Astrocyte (in vitro differentiated cells and primary cell): ENCODE results near the gene PCDHGB2. TPM values are rescaled to one million over a fixed set of nuclear protein-coding genes. Genes with fewer than 3 reads are reported as not detected.

Experiments
- DNase-seq: peaks from one replicate; pipeline ENCODE4 v3.0.0-alpha.2; 2010; ENCODE audit warnings: low read depth
- FAIRE-seq: peaks from 2 replicates; lab custom pipeline; 2011; peaks lifted over from hg19 to GRCh38; lab: Jason Lieb, UNC
- H2AFZ ChIP-seq: 2 replicates; pipeline ENCODE4 v1.6.0; 2012; ENCODE audit warnings: low read depth, low read length, inconsistent platforms
- H3K27ac ChIP-seq: 2 replicates; pipeline ENCODE4 v1.5.1; 2011; ENCODE audit warnings: low read depth, low read length, inconsistent platforms
- H3K27me3 ChIP-seq: 2 replicates; pipeline ENCODE4 v1.6.0; 2011; ENCODE audit warnings: low read length, inconsistent platforms; ENCODE audit not compliant: insufficient read depth
- H3K36me3 ChIP-seq: 2 replicates; pipeline ENCODE4 v1.5.1; 2011; ENCODE audit warnings: low read length, inconsistent platforms; ENCODE audit not compliant: insufficient read depth
- H3K4me1 ChIP-seq: 2 replicates; pipeline ENCODE4 v1.5.1; 2011; ENCODE audit warnings: low read length, inconsistent platforms; ENCODE audit not compliant: insufficient read depth
- H3K4me2 ChIP-seq: 2 replicates; pipeline ENCODE4 v1.6.0; 2012; ENCODE audit warnings: low read length, inconsistent platforms
- H3K4me3 ChIP-seq: 2 replicates; pipeline ENCODE4 v1.5.1; 2011; ENCODE audit warnings: low read depth, mild to moderate bottlenecking, low read length, inconsistent platforms; ENCODE audit not compliant: insufficient read depth
- H3K79me2 ChIP-seq: 2 replicates; pipeline ENCODE4 v1.6.0; 2012; ENCODE audit warnings: mild to moderate bottlenecking, low read length, inconsistent platforms; ENCODE audit not compliant: insufficient read depth
- H3K9ac ChIP-seq: 2 replicates; pipeline ENCODE4 v1.6.0; 2012; ENCODE audit warnings: mild to moderate bottlenecking, low read length, inconsistent platforms
- H3K9me3 ChIP-seq: 2 replicates; pipeline ENCODE4 v1.5.1; 2012; ENCODE audit warnings: low read depth, mild to moderate bottlenecking, low read length, inconsistent platforms; ENCODE audit not compliant: insufficient read depth
- H4K20me1 ChIP-seq: 2 replicates; pipeline ENCODE4 v1.6.0; 2012; ENCODE audit warnings: low read length, inconsistent platforms; ENCODE audit not compliant: insufficient read depth
- H3K27ac Mint-ChIP-seq: one replicate; pipeline ENCODE4 v1.8.0; 2021; ENCODE audit warnings: mild to moderate bottlenecking, mixed read lengths; ENCODE audit not compliant: unreplicated experiment
- H3K27me3 Mint-ChIP-seq: one replicate; pipeline ENCODE4 v1.8.0; 2021; ENCODE audit warnings: low read depth, mixed read lengths; ENCODE audit not compliant: unreplicated experiment
- H3K36me3 Mint-ChIP-seq: one replicate; pipeline ENCODE4 v1.8.0; 2021; ENCODE audit warnings: low read depth, mixed read lengths; ENCODE audit not compliant: unreplicated experiment
- H3K4me1 Mint-ChIP-seq: one replicate; pipeline ENCODE4 v1.8.0; 2021; ENCODE audit warnings: low read depth, mixed read lengths; ENCODE audit not compliant: unreplicated experiment
- H3K4me3 Mint-ChIP-seq: one replicate; pipeline ENCODE4 v1.8.0; 2021; ENCODE audit warnings: mild to moderate bottlenecking, moderate library complexity, mixed read lengths; ENCODE audit not compliant: unreplicated experiment
- H3K9me3 Mint-ChIP-seq: one replicate; pipeline ENCODE4 v1.8.0; 2021; ENCODE audit warnings: mild to moderate bottlenecking, mixed read lengths; ENCODE audit not compliant: unreplicated experiment
- CTCF ChIP-seq: IDR thresholded peaks from 2 replicates; pipeline ENCODE4 v1.5.1; 2011; ENCODE audit warnings: low read depth, mild to moderate bottlenecking, inconsistent platforms, low read length, moderate library complexity; ENCODE audit not compliant: insufficient read depth
- EZH2 ChIP-seq: IDR thresholded peaks from 2 replicates; pipeline ENCODE4 v1.6.1; 2012; ENCODE audit warnings: mild to moderate bottlenecking, low read length, inconsistent platforms; ENCODE audit not compliant: insufficient read depth
- total RNA-seq: library from RNA; stranded (reverse); gene quantifications from 2 replicates; pipeline ENCODE4 v1.2.1, GENCODE V29; 2021

PCDHGB2 gene
- total RNA-seq, 1 donor from 2014 or later: 1.4 TPM

DNA sequence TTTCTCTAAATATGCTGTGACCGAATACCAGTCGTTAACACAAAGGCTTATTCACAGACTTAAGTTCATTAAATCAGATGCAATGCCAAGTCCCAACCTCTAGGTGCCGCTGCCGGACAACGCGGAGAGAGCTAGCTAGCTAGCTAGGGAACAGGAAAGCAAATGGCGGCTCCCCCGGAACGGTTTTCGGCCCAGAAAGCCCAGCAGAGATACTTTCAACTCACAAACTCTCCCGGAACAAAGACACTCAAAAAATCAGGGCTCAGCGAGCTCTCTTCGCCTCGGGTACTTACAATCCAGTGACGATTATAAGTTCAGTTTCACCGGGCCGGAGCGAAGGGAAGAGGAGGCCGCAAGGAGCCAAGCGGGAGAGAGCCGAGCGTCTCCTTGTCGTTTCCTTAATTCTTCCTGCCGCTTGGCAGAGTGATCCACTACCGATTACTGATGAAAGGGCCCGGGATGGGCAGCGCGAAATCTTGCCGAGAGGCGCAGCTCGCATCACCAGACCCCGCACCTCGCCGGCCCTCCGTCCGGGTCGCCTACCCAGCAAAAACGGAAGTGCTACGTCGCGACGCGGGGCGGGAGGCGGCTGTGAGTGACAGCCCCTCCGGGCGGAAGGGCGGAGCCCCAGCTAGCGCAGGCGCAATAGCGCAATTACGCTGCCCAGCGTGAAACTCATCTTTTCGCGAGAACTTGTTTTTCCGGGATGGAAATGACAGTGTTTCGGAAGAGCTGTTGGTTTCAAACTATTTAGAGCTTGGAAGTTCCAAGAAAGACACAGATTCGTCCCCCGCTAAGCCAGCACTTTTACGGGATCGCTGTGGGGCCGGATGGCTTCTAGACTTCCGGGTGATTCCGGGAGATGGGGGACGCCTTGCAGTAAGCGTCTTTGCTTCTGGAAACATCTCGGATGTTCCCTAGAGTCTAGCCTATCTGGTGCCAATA lies 39.3 kb upstream of the PCDHGB2 start, which contains the start of gene TAF7:
TSS of gene TAF7 (minus strand) at position 560 of the 945 bp plus-strand sequence. CDS start 740 bp downstream, outside the sequence.
- H3K4me3 ChIP-seq: peak within 1 kb of the TSS; percentile 89

GRCh38 chr5:141322261-141322660 lies 37.5 kb upstream of the PCDHGB2 start:
- peaks cover 41% of the 10 kb centered on the region for H3K9me3 Mint-ChIP-seq
- H3K4me2 ChIP-seq: no peak overlapping the region
- FAIRE-seq: no peak
- H3K4me1 ChIP-seq: no peaks in the 10 kb centered on the region
- H3K36me3 ChIP-seq: peaks cover 16% of the 10 kb centered on the region
- no peaks in the 10 kb centered on the region for H3K27me3 Mint-ChIP-seq
- no peak overlapping the region for H3K9ac ChIP-seq
- H3K4me3 ChIP-seq: no peak overlapping the region
- TF ChIP-seq CTCF (no peak), EZH2 (no peak)
- peaks cover 20% of the 10 kb centered on the region for H4K20me1 ChIP-seq
- H3K9me3 ChIP-seq: peaks cover 19% of the 10 kb centered on the region
- H3K79me2 ChIP-seq: peaks cover 28% of the 10 kb centered on the region
- DNase-seq: no peak
- peak overlapping the region; percentile 12 for H3K4me3 Mint-ChIP-seq
- no peaks in the 10 kb centered on the region for H3K27me3 ChIP-seq
- H3K27ac Mint-ChIP-seq: no peak overlapping the region
- H2AFZ ChIP-seq: no peak overlapping the region
- H3K27ac ChIP-seq: no peak overlapping the region
- H3K36me3 Mint-ChIP-seq: peaks cover 21% of the 10 kb centered on the region
- H3K4me1 Mint-ChIP-seq: peaks cover 7% of the 10 kb centered on the region

More for the DNA sequence above, 39.3 kb upstream of the PCDHGB2 start, which contains the start of gene TAF7:
- Mint-ChIP-seq H3K4me3 (peak within 1 kb of the TSS; percentile 98), H3K36me3 (peaks cover 37% of the 10 kb centered on the region), H3K9me3 (peaks cover 56% of the 10 kb centered on the region), H3K4me1 (peaks cover 7% of the 10 kb centered on the region), H3K27me3 (no peaks in the 10 kb centered on the region), H3K27ac (peak within 1 kb of the TSS; percentile 100)
- peaks cover 19% of the 10 kb centered on the region for H3K36me3 ChIP-seq
- H3K27ac ChIP-seq: peak within 1 kb of the TSS; percentile 96
- H3K9ac ChIP-seq: peak within 1 kb of the TSS; percentile 95
- H3K4me1 ChIP-seq: no peaks in the 10 kb centered on the region
- peak within 1 kb of the TSS; percentile 89 for H3K4me2 ChIP-seq
- no peak for TF ChIP-seq EZH2
- TF ChIP-seq CTCF: peak; percentile 93
- H3K9me3 ChIP-seq: peaks cover 21% of the 10 kb centered on the region
- DNase-seq (peak; percentile 81), FAIRE-seq (no peak)
- H3K79me2 ChIP-seq: peaks cover 35% of the 10 kb centered on the region
- H3K27me3 ChIP-seq: no peaks in the 10 kb centered on the region
- peaks cover 20% of the 10 kb centered on the region for H4K20me1 ChIP-seq
- H2AFZ ChIP-seq: peak within 1 kb of the TSS; percentile 97
